ENCODE measurements around the gene PDE8A. TPM values are rescaled to one million over a fixed set of nuclear protein-coding genes. Genes with fewer than 3 reads are reported as not detected.

PDE8A gene
- total and polyA plus RNA-seq, 4 donors, result 11.2 to 47.5 (median 16.6) TPM

DNA sequence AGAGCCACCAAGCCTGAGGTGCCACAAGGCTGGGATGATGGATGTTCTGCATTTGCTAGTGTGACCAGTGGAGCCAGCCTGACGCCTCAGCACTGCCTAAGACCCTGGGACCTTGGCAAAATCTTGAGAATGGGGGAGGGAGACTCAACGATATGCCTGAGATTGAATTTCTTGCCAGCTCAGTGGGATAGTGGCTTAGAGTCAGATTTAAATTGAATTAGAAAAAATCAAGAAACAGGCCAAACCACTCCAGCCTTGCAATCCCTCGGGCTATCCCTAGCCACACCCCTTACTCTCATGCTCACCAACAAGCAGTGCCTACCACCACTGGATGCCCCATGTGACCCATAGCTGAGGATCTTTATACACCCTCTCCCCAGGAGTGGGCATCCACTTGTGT lies 18.7 kb upstream of the PDE8A start:
- no peak overlapping the region for H3K9ac ChIP-seq (ENCODE audit: low read depth in 1 of 2, low read length in 2 of 2)
- no peak overlapping the region for H3K27ac ChIP-seq (ENCODE audit: low read depth in 1 of 2, low read length in 2 of 2)
- H3K36me3 ChIP-seq (ENCODE audit: control insufficient read depth in 4 of 4, insufficient read depth in 3 of 4, low read depth in 1 of 4, low read length in 3 of 4), result peaks cover 0 to 25% (median 10%) of the 10 kb centered on the region in 4 donors
- 85% methylated on average over 3 of the region's 3 CpGs for WGBS
- H3K4me1 ChIP-seq (ENCODE audit: control insufficient read depth in 4 of 4, insufficient read depth in 4 of 4, low read length in 3 of 4), result peaks cover 0 to 2% (median 0%) of the 10 kb centered on the region in 4 donors
- DNase-seq (ENCODE audit: low spot score), result no peak
- no peaks in the 10 kb centered on the region for H3K9me3 ChIP-seq (ENCODE audit: control insufficient read depth in 4 of 4, low read length in 3 of 4)
- H3K4me3 ChIP-seq (ENCODE audit: low read depth in 1 of 3, low read length in 3 of 3), result no peak overlapping the region
- no peaks in the 10 kb centered on the region for H3K27me3 ChIP-seq (ENCODE audit: control insufficient read depth in 4 of 4, insufficient read depth in 4 of 4, low read length in 3 of 4)
- TF ChIP-seq, protein P1, sequence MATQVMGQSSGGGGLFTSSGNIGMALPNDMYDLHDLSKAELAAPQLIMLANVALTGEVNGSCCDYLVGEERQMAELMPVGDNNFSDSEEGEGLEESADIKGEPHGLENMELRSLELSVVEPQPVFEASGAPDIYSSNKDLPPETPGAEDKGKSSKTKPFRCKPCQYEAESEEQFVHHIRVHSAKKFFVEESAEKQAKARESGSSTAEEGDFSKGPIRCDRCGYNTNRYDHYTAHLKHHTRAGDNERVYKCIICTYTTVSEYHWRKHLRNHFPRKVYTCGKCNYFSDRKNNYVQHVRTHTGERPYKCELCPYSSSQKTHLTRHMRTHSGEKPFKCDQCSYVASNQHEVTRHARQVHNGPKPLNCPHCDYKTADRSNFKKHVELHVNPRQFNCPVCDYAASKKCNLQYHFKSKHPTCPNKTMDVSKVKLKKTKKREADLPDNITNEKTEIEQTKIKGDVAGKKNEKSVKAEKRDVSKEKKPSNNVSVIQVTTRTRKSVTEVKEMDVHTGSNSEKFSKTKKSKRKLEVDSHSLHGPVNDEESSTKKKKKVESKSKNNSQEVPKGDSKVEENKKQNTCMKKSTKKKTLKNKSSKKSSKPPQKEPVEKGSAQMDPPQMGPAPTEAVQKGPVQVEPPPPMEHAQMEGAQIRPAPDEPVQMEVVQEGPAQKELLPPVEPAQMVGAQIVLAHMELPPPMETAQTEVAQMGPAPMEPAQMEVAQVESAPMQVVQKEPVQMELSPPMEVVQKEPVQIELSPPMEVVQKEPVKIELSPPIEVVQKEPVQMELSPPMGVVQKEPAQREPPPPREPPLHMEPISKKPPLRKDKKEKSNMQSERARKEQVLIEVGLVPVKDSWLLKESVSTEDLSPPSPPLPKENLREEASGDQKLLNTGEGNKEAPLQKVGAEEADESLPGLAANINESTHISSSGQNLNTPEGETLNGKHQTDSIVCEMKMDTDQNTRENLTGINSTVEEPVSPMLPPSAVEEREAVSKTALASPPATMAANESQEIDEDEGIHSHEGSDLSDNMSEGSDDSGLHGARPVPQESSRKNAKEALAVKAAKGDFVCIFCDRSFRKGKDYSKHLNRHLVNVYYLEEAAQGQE (IDR thresholded peaks at IDR 0.05), result no peak
- TF ChIP-seq, protein P2, sequence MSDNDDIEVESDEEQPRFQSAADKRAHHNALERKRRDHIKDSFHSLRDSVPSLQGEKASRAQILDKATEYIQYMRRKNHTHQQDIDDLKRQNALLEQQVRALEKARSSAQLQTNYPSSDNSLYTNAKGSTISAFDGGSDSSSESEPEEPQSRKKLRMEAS (IDR thresholded peaks at IDR 0.05), result no peak
- TF ChIP-seq JUND (IDR thresholded peaks at IDR 0.05), result no peak

DNA sequence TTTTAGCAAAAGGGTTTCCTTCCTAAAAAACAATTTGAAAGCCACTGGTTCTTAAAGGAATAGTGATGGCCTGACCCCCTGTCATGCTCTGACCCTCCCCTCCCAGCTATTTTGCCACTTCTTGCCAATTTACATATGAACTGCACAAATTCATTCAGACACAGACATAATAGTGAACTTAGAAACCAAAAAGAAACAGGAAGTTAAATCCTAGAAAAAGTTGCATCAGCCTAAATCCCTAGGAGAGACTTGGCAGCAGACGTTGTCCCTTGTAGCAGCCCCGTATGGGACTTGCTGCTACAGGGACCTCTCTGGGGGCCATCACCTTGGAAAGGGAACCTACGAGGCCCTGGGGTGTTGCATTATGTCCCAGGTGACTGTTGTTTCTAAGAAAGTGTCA lies 14.3 kb upstream of the PDE8A start:
- no peak for DNase-seq (ENCODE audit: low spot score)
- Histone ChIP-seq H3K9me3 (ENCODE audit: control insufficient read depth in 4 of 4, low read length in 3 of 4) (no peaks in the 10 kb centered on the region), H3K36me3 (ENCODE audit: control insufficient read depth in 4 of 4, insufficient read depth in 3 of 4, low read depth in 1 of 4, low read length in 3 of 4) (peaks cover 0 to 24% (median 10%) of the 10 kb centered on the region in 4 donors), H3K4me1 (ENCODE audit: control insufficient read depth in 4 of 4, insufficient read depth in 4 of 4, low read length in 3 of 4) (no peaks in the 10 kb centered on the region), H3K27ac (ENCODE audit: low read depth in 1 of 2, low read length in 2 of 2) (no peak overlapping the region), H3K27me3 (ENCODE audit: control insufficient read depth in 4 of 4, insufficient read depth in 4 of 4, low read length in 3 of 4) (no peaks in the 10 kb centered on the region), H3K9ac (ENCODE audit: low read depth in 1 of 2, low read length in 2 of 2) (no peak overlapping the region), H3K4me3 (ENCODE audit: low read depth in 1 of 3, low read length in 3 of 3) (no peak overlapping the region)
- WGBS, result 65% methylated on average over 3 of the region's 3 CpGs
- TF ChIP-seq EGR1 (IDR thresholded peaks at IDR 0.05; ENCODE audit: low read depth in 2 of 2), result no peak
- TF ChIP-seq, protein P1 (IDR thresholded peaks at IDR 0.05), result no peak
- no peak for TF ChIP-seq JUND (IDR thresholded peaks at IDR 0.05)
- no peak for TF ChIP-seq HNF4G (IDR thresholded peaks at IDR 0.05)
- TF ChIP-seq NR2F2 (IDR thresholded peaks at IDR 0.05), result no peak
- TF ChIP-seq TAF1 (conservative IDR thresholded peaks at IDR 0.05), result no peak
- TF ChIP-seq HNF4A (conservative IDR thresholded peaks at IDR 0.05), result no peak
- no peak for TF ChIP-seq RXRA (IDR thresholded peaks at IDR 0.05)
- no peak for TF ChIP-seq SP1 (IDR thresholded peaks at IDR 0.05)
- TF ChIP-seq, protein P3, sequence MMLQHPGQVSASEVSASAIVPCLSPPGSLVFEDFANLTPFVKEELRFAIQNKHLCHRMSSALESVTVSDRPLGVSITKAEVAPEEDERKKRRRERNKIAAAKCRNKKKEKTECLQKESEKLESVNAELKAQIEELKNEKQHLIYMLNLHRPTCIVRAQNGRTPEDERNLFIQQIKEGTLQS (IDR thresholded peaks at IDR 0.05), result no peak
- no peak for TF ChIP-seq YY1 (IDR thresholded peaks at IDR 0.05)
- no peak for TF ChIP-seq FOXA2 (IDR thresholded peaks at IDR 0.05)
- TF ChIP-seq, protein P4, sequence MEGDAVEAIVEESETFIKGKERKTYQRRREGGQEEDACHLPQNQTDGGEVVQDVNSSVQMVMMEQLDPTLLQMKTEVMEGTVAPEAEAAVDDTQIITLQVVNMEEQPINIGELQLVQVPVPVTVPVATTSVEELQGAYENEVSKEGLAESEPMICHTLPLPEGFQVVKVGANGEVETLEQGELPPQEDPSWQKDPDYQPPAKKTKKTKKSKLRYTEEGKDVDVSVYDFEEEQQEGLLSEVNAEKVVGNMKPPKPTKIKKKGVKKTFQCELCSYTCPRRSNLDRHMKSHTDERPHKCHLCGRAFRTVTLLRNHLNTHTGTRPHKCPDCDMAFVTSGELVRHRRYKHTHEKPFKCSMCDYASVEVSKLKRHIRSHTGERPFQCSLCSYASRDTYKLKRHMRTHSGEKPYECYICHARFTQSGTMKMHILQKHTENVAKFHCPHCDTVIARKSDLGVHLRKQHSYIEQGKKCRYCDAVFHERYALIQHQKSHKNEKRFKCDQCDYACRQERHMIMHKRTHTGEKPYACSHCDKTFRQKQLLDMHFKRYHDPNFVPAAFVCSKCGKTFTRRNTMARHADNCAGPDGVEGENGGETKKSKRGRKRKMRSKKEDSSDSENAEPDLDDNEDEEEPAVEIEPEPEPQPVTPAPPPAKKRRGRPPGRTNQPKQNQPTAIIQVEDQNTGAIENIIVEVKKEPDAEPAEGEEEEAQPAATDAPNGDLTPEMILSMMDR (IDR thresholded peaks at IDR 0.05; ENCODE audit: low read depth, low read length, missing input control), result no peak
- TF ChIP-seq FOXA1 (IDR thresholded peaks at IDR 0.05), result no peak
- TF ChIP-seq, protein P5, sequence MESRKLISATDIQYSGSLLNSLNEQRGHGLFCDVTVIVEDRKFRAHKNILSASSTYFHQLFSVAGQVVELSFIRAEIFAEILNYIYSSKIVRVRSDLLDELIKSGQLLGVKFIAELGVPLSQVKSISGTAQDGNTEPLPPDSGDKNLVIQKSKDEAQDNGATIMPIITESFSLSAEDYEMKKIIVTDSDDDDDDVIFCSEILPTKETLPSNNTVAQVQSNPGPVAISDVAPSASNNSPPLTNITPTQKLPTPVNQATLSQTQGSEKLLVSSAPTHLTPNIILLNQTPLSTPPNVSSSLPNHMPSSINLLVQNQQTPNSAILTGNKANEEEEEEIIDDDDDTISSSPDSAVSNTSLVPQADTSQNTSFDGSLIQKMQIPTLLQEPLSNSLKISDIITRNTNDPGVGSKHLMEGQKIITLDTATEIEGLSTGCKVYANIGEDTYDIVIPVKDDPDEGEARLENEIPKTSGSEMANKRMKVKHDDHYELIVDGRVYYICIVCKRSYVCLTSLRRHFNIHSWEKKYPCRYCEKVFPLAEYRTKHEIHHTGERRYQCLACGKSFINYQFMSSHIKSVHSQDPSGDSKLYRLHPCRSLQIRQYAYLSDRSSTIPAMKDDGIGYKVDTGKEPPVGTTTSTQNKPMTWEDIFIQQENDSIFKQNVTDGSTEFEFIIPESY (IDR thresholded peaks at IDR 0.05), result no peak
- TF ChIP-seq GABPA (IDR thresholded peaks at IDR 0.05 in 1 of 2, conservative IDR thresholded peaks at IDR 0.05 in 1 of 2), result no peak
- no peak for TF ChIP-seq RAD21 (IDR thresholded peaks at IDR 0.05)
- TF ChIP-seq, protein P2 (IDR thresholded peaks at IDR 0.05), result no peak
